GM06990 (cell line): ENCODE measurements around the gene KHDRBS2.

Experiments
- DNase-seq: peaks from one replicate; pipeline ENCODE4 v3.0.0-alpha.2; 2011; ENCODE audit not compliant: insufficient read length; ENCODE audit errors: extremely low read depth
- H3K27me3 ChIP-seq: replicated peaks from 2 replicates; pipeline ENCODE4 v1.6.0; 2011; ENCODE audit warnings: low read length; ENCODE audit not compliant: control insufficient read depth, insufficient read depth
- H3K36me3 ChIP-seq: 2 replicates; pipeline ENCODE4 v1.5.1; 2011; ENCODE audit warnings: low read length; ENCODE audit not compliant: control insufficient read depth, insufficient read depth
- H3K4me3 ChIP-seq: replicated peaks from 2 replicates; pipeline ENCODE4 v1.5.1; 2011; ENCODE audit warnings: low read depth, mild to moderate bottlenecking, control low read depth, low read length
- TF ChIP-seq, protein P1 (sequence below): IDR thresholded peaks from 2 replicates; pipeline ENCODE4 v1.5.1; 2011; ENCODE audit warnings: low read length, control low read depth, mild to moderate bottlenecking, inconsistent platforms; ENCODE audit not compliant: insufficient read depth, poor library complexity, severe bottlenecking

KHDRBS2 gene

DNA sequence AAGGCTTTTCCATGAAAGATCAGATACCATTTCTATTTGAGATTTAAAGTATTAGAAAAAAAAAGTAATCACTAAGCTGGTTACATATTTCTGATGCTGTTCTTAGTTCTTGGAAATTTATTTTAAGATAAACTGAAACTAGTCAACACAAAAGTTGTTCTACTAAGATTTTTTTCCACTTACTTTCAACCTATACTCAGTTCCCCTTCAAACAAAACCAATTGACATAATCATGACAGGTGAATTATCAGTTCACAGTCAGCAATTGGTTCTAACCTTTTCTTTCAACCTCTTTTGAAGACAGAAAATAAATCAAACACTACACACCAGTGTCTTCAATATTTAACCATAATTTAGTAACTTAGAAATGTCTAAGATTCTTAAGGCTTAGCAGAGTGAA, 228.7 kb downstream of the KHDRBS2 start:
- Histone ChIP-seq H3K4me3 (no peak overlapping the region), H3K36me3 (no peaks in the 10 kb centered on the region), H3K27me3 (no peaks in the 10 kb centered on the region)
- TF ChIP-seq, protein P1, sequence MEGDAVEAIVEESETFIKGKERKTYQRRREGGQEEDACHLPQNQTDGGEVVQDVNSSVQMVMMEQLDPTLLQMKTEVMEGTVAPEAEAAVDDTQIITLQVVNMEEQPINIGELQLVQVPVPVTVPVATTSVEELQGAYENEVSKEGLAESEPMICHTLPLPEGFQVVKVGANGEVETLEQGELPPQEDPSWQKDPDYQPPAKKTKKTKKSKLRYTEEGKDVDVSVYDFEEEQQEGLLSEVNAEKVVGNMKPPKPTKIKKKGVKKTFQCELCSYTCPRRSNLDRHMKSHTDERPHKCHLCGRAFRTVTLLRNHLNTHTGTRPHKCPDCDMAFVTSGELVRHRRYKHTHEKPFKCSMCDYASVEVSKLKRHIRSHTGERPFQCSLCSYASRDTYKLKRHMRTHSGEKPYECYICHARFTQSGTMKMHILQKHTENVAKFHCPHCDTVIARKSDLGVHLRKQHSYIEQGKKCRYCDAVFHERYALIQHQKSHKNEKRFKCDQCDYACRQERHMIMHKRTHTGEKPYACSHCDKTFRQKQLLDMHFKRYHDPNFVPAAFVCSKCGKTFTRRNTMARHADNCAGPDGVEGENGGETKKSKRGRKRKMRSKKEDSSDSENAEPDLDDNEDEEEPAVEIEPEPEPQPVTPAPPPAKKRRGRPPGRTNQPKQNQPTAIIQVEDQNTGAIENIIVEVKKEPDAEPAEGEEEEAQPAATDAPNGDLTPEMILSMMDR: no peak
- DNase-seq: no peak

DNA sequence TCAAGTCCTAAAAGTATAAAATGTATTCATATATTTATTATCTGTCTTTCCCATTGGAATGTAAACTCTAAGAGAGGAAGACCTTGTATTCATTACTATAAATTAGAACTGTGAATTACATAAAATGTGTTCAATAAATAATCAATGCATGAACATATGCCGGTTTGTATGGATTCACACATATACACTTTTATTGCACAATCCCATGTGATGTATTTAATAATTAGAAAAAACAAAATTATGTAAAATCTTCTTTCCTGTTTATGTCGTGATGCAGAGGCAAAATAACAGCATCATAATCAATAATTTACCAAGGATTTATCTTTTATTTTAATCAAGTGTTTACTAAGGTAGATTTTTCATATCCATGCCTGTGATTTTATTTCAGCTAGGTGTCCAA, 240.5 kb downstream of the KHDRBS2 start:
- H3K36me3 ChIP-seq: no peaks in the 10 kb centered on the region
- no peak for DNase-seq
- no peaks in the 10 kb centered on the region for H3K27me3 ChIP-seq
- TF ChIP-seq, protein P1: no peak
- H3K4me3 ChIP-seq: no peak overlapping the region

DNA sequence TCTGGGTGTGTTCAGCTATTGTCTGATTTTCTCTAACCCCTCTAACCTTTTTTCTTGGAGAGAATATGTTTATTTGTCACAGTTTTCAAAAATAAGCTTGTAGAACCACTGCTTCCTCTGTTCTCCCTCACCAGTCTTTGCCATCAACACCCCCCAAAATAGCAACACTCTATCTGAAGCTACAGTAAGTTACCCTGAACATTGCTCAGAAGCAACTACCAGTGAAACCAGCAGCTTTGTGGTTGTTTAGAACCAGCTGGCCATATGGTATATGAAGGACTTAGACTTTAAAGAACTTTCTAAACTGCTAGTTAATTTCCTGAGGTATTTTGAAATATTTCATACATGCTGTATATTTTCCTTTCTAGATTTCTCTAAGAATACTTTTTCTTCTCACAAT, 242.9 kb downstream of the KHDRBS2 start:
- Histone ChIP-seq H3K36me3 (no peaks in the 10 kb centered on the region), H3K27me3 (no peaks in the 10 kb centered on the region), H3K4me3 (no peak overlapping the region)
- no peak for DNase-seq
- TF ChIP-seq, protein P1: no peak

DNA sequence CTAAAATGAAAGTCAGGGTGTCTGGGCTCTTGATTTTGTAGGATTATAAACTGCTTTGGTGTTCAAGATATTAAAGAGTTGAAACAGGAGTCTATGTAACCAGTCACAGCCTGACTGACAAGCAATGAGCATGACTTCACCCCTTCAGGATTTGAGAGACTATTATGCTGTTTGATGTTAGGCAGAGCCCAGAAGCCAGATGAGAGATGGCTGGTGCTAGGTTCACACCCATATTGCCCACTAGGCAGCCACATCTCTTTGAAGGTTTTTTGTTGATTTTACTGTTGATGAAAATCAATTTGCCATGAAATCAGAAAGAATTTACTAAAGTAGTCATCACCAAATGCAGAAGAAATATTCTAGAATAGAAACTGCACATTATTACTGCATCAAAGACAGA, 243.6 kb downstream of the KHDRBS2 start:
- TF ChIP-seq, protein P1: no peak
- no peaks in the 10 kb centered on the region for H3K27me3 ChIP-seq
- no peak overlapping the region for H3K4me3 ChIP-seq
- no peaks in the 10 kb centered on the region for H3K36me3 ChIP-seq
- DNase-seq: no peak

DNA sequence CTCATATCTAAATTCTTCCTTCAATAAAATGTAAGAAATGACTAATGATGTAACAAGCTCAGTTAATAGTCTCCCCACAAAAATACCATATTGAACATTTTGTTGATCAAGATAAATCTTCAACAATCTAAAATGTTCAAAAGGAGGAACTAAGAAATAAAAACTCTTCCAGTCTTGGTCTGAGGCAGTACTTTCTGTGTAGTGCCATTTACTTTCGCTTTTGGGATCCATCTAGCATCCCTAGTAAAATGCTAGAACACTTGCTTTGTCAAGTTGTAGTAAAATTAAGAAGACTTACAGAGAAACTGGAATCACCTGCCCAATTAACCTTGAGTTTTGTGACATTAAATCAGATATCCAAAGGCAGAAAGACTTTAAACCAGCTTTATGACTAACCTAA, 246.4 kb downstream of the KHDRBS2 start:
- TF ChIP-seq, protein P1: no peak
- no peaks in the 10 kb centered on the region for H3K36me3 ChIP-seq
- H3K4me3 ChIP-seq: no peak overlapping the region
- DNase-seq: no peak
- no peaks in the 10 kb centered on the region for H3K27me3 ChIP-seq

DNA sequence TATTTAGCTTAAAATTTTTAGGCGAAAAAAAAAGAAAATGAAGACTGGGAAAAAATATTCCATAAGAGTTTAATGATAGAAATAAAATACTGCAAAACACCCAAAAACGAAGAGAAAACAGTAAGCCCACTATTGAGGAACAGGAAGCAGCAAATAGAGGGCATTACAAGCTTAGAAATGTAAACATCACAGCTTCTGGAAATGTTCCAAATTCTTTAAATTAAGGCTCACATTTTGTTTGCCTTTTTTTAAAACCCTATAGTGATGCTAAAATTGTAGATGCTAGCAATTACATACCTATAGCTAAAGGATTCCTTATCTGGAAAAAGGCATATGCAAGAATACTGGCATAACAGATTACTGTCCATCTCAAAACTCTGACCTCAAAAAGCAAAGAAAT, 248.6 kb downstream of the KHDRBS2 start:
- no peak for DNase-seq
- Histone ChIP-seq H3K36me3 (no peaks in the 10 kb centered on the region), H3K27me3 (no peaks in the 10 kb centered on the region), H3K4me3 (no peak overlapping the region)
- TF ChIP-seq, protein P1: no peak
